Parathyroid adenoma (tissue), 2 donors: Measurements from ENCODE around the gene STARD4.
A peak's percentile ranks its signal among the peaks of the same experiment; 100 is the strongest.

ENCODE experiments used
- H2AFZ ChIP-seq: fragments of 300-600 bp; sonication (generic); one replicate; pipeline ENCODE4 v1.7.0; 2017; ENCODE audit warnings: antibody characterized with exemption, mild to moderate bottlenecking
- H3K27ac ChIP-seq: fragments of 300-600 bp; sonication (generic); one replicate; pipeline ENCODE4 v1.7.0; 2017
- H3K27me3 ChIP-seq: fragments of 300-600 bp; sonication (generic); one replicate; pipeline ENCODE4 v1.7.0; 2017; ENCODE audit warnings: low read length; ENCODE audit not compliant: control insufficient read depth, insufficient read depth
- H3K36me3 ChIP-seq: fragments of 300-600 bp; sonication (generic); one replicate; pipeline ENCODE4 v1.7.0; 2017; ENCODE audit warnings: low read length; ENCODE audit not compliant: control insufficient read depth, insufficient read depth
- H3K4me1 ChIP-seq: fragments of 300-600 bp; sonication (generic); one replicate; pipeline ENCODE4 v1.7.0; 2017; ENCODE audit warnings: control low read depth
- H3K4me2 ChIP-seq: fragments of 300-600 bp; sonication (generic); one replicate; pipeline ENCODE4 v1.7.0; 2017; ENCODE audit warnings: low read length
- H3K4me3 ChIP-seq: fragments of 300-600 bp; sonication (generic); one replicate; pipeline ENCODE4 v1.7.0; 2017; ENCODE audit warnings: low read depth, low read length
- H3K79me2 ChIP-seq: fragments of 300-600 bp; sonication (generic); one replicate; pipeline ENCODE4 v1.7.0; 2017; ENCODE audit warnings: control low read depth
- H3K9ac ChIP-seq: fragments of 300-600 bp; sonication (generic); one replicate; pipeline ENCODE4 v1.7.0; 2017; ENCODE audit warnings: mild to moderate bottlenecking
- H3K9me3 ChIP-seq: fragments of 300-600 bp; sonication (generic); one replicate; pipeline ENCODE4 v1.7.0; 2017; ENCODE audit warnings: low read length; ENCODE audit not compliant: control insufficient read depth
- CTCF ChIP-seq: fragments of 300-600 bp; sonication (generic); IDR thresholded peaks from one replicate; pipeline ENCODE4 v1.7.0; 2017; ENCODE audit warnings: antibody characterized with exemption, mild to moderate bottlenecking
- donor health status: primary hyperparathyroidism.

The STARD4 gene

GRCh38 chr5:111461255-111461671 is 51.1 kb downstream of the STARD4 start:
- TF ChIP-seq CTCF: peak; percentile 29
- no peaks in the 10 kb centered on the region for H3K79me2 ChIP-seq
- no peak overlapping the region for H3K9ac ChIP-seq
- no peaks in the 10 kb centered on the region for H3K36me3 ChIP-seq
- peak overlapping the region; percentile 39 for H2AFZ ChIP-seq
- H3K4me2 ChIP-seq: no peak overlapping the region
- H3K27ac ChIP-seq: no peak overlapping the region
- no peak overlapping the region for H3K4me3 ChIP-seq
- H3K9me3 ChIP-seq: no peaks in the 10 kb centered on the region
- H3K27me3 ChIP-seq: no peaks in the 10 kb centered on the region
- no peaks in the 10 kb centered on the region for H3K4me1 ChIP-seq

- H3K4me3 ChIP-seq: no peak overlapping the region
- no peak for TF ChIP-seq CTCF
Observed at GRCh38 chr5:111454776-111455175, 57.6 kb downstream of the STARD4 start.

GRCh38 chr5:111454198-111454622 is 58.1 kb downstream of the STARD4 start:
- no peak for TF ChIP-seq CTCF
- Histone ChIP-seq H3K9ac (no peak overlapping the region), H3K4me3 (no peak overlapping the region), H3K4me1 (no peaks in the 10 kb centered on the region), H3K36me3 (no peaks in the 10 kb centered on the region), H3K27me3 (no peaks in the 10 kb centered on the region), H3K4me2 (no peak overlapping the region), H3K79me2 (no peaks in the 10 kb centered on the region), H2AFZ (no peak overlapping the region), H3K27ac (no peak overlapping the region), H3K9me3 (no peaks in the 10 kb centered on the region)

More at GRCh38 chr5:111454776-111455175, 57.6 kb downstream of the STARD4 start:
- no peak overlapping the region for H3K9ac ChIP-seq
- H3K27me3 ChIP-seq: no peaks in the 10 kb centered on the region
- no peak overlapping the region for H3K27ac ChIP-seq
- H2AFZ ChIP-seq: no peak overlapping the region
- H3K4me2 ChIP-seq: no peak overlapping the region
- no peaks in the 10 kb centered on the region for H3K9me3 ChIP-seq
- H3K79me2 ChIP-seq: no peaks in the 10 kb centered on the region
- H3K36me3 ChIP-seq: no peaks in the 10 kb centered on the region
- no peaks in the 10 kb centered on the region for H3K4me1 ChIP-seq

GRCh38 chr5:111453747-111454146 is 58.6 kb downstream of the STARD4 start:
- no peak overlapping the region for H3K9ac ChIP-seq
- H2AFZ ChIP-seq: peak overlapping the region; percentile 15
- no peak overlapping the region for H3K4me2 ChIP-seq
- no peaks in the 10 kb centered on the region for H3K79me2 ChIP-seq
- H3K27me3 ChIP-seq: no peaks in the 10 kb centered on the region
- no peaks in the 10 kb centered on the region for H3K36me3 ChIP-seq
- H3K27ac ChIP-seq: no peak overlapping the region
- no peaks in the 10 kb centered on the region for H3K9me3 ChIP-seq
- no peak overlapping the region for H3K4me3 ChIP-seq
- H3K4me1 ChIP-seq: no peaks in the 10 kb centered on the region
- TF ChIP-seq CTCF: no peak

GRCh38 chr5:111453295-111453694 is 59.0 kb downstream of the STARD4 start:
- H3K79me2 ChIP-seq: no peaks in the 10 kb centered on the region
- no peaks in the 10 kb centered on the region for H3K36me3 ChIP-seq
- H3K4me2 ChIP-seq: no peak overlapping the region
- H3K9me3 ChIP-seq: no peaks in the 10 kb centered on the region
- no peak overlapping the region for H3K27ac ChIP-seq
- H3K4me1 ChIP-seq: no peaks in the 10 kb centered on the region
- H3K27me3 ChIP-seq: no peaks in the 10 kb centered on the region
- H3K4me3 ChIP-seq: no peak overlapping the region
- H2AFZ ChIP-seq: peak overlapping the region; percentile 15
- H3K9ac ChIP-seq: no peak overlapping the region
- TF ChIP-seq CTCF: no peak
